NB4 (cell line): ENCODE results near the gene ZXDC.

Source experiments
- POLR2A ChIP-seq: IDR thresholded peaks from 2 replicates; pipeline ENCODE4 v1.6.1; 2011; ENCODE audit warnings: mild to moderate bottlenecking; ENCODE audit not compliant: insufficient read length; ENCODE audit errors: extremely low read depth
- TF ChIP-seq, protein P1 (sequence below): IDR thresholded peaks from one replicate; pipeline ENCODE4 v1.5.1; 2012; ENCODE audit warnings: low read depth, low read length
- TF ChIP-seq, protein P2 (sequence below): IDR thresholded peaks from 2 replicates; pipeline ENCODE4 v1.6.1; 2011; ENCODE audit warnings: low read depth, low read length

DNA sequence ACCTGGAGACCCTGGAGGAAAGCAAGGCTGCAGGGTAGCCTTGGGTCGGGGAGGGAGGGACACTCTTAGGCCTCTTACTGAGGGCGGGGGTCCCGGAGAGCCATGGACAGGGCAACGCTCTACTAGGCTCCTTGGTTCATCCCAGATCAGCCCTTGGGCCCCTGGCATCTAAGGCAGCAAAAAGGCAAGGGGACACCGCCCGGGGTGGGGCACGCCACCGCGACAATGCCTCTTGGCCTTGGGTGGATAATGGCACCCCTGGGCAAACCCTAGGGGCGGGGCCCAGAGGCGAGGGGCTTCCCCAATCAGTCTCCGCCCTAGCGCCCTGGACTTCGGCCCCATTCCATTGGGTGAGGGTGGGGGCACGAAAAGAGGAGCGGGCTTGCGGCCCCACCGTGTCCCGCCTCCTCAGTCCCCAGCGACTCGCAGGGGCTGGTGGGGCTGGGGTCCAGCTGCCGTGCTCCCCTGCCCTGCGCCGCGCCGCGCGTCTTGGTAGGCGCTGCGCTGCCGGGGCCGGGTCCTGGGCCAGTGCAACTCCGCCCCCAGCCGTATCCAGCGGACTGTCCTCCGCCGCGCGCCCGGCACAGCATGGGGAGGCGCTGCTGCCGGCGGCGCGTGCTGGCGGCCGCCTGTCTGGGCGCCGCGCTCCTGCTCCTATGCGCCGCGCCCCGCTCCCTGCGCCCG lies 48.2 kb upstream of the ZXDC start, which contains the start of gene CHST13:
- TF ChIP-seq, protein P1, sequence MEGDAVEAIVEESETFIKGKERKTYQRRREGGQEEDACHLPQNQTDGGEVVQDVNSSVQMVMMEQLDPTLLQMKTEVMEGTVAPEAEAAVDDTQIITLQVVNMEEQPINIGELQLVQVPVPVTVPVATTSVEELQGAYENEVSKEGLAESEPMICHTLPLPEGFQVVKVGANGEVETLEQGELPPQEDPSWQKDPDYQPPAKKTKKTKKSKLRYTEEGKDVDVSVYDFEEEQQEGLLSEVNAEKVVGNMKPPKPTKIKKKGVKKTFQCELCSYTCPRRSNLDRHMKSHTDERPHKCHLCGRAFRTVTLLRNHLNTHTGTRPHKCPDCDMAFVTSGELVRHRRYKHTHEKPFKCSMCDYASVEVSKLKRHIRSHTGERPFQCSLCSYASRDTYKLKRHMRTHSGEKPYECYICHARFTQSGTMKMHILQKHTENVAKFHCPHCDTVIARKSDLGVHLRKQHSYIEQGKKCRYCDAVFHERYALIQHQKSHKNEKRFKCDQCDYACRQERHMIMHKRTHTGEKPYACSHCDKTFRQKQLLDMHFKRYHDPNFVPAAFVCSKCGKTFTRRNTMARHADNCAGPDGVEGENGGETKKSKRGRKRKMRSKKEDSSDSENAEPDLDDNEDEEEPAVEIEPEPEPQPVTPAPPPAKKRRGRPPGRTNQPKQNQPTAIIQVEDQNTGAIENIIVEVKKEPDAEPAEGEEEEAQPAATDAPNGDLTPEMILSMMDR = no peak
- peak; percentile 40 for TF ChIP-seq POLR2A
- TF ChIP-seq, protein P2, sequence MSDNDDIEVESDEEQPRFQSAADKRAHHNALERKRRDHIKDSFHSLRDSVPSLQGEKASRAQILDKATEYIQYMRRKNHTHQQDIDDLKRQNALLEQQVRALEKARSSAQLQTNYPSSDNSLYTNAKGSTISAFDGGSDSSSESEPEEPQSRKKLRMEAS = no peak
